HG03196 (cell line): ENCODE measurements around the gene SLC16A3.

ENCODE experiments used
- ATAC-seq: cut with Tn5 transposase; IDR thresholded peaks from one replicate; pipeline ENCODE4 v1.9.1; 2021; ENCODE audit not compliant: unreplicated experiment

The SLC16A3 gene

GRCh38 chr17:82235056-82235774, 6.4 kb downstream of the SLC16A3 start:
- ATAC-seq = no peak

GRCh38 chr17:82235775-82236141, 6.9 kb downstream of the SLC16A3 start:
- ATAC-seq = no peak

GRCh38 chr17:82236142-82236971, 7.5 kb downstream of the SLC16A3 start:
- ATAC-seq = no peak

GRCh38 chr17:82237083-82237745, 8.4 kb downstream of the SLC16A3 start:
- no peak for ATAC-seq

DNA sequence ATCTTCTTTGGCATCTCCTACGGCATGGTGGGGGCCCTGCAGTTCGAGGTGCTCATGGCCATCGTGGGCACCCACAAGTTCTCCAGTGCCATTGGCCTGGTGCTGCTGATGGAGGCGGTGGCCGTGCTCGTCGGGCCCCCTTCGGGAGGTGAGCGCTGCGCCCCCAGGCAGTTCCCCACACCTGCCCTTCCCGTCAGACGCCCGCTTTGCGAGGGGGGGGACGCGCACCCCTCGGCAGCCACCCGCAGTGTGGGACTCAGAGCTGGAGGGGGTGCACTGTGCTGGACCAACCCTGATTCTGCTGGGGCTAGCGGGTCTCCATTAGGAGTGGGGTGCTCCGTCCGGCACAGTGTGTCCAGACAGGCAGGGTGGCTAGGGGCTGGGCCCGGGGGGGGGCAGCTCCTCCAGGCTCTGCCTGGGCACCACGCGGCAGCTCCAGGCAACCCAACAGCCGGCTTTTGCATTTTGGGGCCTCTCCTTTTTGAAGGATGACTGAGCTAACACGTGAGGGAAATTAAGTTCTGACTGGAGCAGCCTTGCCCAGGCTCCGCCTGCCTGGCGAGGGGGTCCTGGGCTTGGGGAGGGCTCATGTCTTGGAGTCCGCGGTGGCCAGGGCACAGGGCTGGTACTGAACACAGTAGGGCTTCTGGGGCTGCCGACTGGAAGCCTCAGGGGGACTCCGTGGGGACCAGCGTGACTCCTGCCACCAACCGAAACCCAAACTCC, 9.1 kb downstream of the SLC16A3 start:
- ATAC-seq = no peak

DNA sequence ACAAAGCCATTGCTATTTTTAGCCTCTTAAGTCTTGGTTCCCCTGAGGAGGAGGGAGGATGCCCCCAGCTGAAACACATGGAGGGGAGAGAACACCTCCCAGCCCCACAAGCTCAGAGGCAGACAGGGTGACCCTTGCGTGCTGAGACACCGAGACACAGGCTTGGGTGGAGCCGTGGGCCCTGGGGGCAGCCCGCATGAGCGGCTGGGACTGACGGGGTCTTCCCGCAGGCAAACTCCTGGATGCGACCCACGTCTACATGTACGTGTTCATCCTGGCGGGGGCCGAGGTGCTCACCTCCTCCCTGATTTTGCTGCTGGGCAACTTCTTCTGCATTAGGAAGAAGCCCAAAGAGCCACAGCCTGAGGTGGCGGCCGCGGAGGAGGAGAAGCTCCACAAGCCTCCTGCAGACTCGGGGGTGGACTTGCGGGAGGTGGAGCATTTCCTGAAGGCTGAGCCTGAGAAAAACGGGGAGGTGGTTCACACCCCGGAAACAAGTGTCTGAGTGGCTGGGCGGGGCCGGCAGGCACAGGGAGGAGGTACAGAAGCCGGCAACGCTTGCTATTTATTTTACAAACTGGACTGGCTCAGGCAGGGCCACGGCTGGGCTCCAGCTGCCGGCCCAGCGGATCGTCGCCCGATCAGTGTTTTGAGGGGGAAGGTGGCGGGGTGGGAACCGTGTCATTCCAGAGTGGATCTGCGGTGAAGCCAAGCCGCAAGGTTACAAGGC, 9.8 kb downstream of the SLC16A3 start:
- no peak for ATAC-seq

DNA sequence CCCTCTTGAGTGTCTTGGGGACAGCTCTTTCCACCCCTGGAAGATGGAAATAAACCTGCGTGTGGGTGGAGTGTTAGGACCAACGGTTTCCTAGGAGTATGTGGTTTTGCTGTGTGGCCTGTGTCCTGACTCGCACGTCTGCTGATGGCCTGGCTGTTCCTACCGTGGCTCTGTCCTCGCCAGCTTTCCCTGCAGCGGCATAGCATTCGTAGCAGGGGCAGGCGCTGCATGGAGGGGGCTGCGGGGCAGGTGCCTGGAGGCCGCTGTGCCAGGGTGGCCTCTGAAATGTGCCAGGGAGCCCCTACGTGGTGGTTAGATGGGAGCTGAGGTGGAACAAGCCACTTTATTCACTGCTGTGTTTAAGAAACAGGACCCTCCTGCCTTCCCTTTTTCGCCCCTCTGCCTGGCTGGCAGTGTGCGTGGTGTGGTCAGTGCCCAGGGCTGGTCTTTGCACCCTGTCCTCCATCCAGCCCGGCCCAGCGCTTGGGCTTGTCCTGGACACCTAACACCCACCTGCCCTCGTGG, 10.6 kb downstream of the SLC16A3 start:
- ATAC-seq = no peak

GRCh38 chr17:82239926-82240505, 11.2 kb downstream of the SLC16A3 start:
- ATAC-seq = no peak

DNA sequence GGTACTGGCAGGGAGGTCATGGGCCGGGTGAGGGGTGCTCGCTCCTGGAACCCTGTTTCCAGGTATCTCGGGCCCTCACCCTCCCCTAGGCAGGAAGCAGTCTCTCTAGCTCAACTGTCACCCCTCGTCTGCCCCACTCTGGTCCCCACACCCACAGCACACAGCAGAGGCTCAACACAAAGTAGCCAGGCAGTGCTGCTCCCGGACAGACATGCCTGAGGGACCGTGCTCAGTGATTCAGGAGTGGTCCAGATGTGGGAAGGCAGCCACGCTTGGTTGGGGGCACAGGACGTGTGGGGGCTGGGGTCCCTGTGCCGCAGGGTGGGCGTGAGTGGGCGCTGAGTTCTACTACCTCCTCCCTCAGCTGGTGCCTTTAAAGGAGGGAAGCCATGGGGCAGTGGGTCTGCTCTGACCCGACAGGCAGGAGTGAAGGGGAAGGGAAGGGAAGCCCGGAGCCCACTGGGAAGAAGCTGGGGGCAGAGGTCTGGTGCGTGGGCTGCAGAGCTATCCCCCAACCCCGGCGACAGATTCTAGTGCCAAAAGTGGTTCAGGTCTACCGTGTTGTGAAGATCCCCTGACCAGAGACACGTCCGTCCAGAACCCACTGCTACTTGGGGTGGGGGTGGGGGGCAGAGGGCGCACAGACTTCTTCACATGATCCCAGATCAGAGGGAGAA, 11.8 kb downstream of the SLC16A3 start:
- ATAC-seq = no peak

GRCh38 chr17:82241183-82241925, 12.5 kb downstream of the SLC16A3 start:
- no peak for ATAC-seq

DNA sequence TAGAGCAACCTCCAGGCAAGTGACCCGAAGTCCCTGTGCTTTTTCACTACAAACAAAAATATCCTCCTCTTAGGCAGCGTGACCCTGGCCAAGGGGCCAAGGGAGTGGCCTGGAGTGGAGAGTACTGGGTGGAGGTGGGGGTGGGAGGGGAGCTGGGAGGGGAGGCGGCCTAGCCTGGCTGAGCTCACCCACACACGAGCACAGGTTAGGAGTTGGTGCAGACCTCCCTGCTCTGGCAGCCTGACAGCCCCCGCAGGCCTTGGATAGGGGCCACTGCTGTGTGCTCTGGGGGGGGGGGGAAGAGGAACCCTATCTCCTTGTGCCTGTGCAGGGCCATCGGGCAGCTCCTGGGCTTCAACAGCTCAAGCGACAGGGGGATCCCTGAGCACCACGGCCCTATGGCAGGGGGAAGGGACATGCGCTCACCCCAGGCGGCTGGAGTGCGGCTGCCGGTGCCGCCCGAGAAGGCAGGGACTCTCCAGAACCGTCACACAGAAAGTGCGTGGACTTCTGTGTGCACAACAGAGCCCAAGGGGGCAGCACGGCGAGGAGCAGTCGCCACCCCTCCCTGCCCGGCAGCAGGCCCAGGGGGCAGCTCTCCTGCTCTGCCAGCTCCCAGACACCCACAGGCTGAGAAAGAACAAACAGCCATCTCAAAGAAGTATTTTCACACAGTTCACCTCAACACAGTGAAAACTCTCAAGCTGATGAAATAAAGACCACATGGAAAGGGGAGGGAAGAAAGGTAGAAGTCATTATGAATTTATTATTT, 13.3 kb downstream of the SLC16A3 start:
- ATAC-seq = no peak

- no peak for ATAC-seq
These were observed 13.8 kb downstream of the SLC16A3 start for GRCh38 chr17:82242698-82242976.

DNA sequence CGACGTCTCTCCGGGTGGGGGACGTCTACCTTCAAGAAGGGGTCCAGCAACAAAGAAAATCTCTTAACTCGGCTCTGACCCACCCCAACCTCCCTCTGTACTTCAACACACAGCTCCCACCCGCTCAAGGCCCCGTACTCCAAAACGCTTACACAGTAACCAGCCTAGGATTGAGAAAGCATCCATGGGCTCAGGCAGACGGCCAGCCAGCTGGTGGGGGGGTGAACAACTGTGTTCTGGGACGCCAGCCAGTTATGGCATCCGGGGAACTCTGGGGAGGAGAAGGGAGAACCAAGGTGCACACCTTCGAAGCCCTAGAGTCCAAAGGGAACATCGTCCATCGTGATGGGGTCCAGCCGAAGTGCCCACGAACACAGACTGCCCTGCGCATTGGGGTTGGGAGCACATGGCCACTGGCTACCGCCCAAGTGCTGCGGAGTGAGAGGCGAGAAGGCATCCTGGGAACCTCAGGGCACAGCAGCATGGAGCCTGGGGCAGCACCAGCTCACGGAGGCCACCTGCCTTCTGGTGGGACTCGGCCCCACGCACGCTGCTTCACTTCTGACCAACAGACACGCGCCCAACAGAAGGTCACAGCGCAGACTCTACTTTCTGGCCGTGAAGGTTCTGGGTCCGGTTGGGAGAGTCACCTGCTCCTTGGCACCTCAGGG, 14.3 kb downstream of the SLC16A3 start:
- ATAC-seq = no peak

DNA sequence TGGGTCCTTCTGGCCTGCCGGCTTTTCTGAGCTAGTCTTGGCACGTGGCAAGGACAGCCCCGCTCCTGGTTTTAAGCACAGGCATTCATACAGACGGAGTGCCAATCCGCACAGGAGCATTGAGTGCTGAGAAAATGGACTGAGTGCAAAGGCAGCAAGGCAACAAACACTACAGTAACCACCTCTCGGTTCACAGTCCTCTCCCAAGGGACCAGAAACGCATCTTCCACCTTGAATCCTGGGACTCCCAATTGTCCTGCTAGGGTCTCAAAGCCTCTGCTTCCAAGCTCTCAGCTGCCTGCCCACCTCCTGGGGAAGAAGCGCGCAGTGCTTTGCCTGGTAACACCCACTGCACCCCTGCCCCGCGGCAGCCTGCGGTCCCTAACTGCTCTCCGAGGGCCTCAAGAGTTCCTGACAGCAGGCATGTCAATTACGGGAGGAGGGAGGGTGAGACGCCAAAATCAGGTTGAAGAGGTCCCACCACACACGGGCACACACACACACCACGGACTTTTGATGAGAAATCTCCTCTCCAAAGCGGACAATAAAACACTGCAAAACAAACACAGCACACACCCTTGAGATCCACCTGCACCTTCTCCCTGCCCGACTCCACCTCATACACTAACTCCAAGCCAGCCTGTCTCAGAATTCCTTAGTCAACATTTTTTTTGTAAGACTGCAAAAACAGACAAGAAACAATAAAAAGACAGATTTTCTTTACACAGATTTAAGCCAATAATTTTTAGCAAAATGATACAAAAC, 15.0 kb downstream of the SLC16A3 start:
- no peak for ATAC-seq

DNA sequence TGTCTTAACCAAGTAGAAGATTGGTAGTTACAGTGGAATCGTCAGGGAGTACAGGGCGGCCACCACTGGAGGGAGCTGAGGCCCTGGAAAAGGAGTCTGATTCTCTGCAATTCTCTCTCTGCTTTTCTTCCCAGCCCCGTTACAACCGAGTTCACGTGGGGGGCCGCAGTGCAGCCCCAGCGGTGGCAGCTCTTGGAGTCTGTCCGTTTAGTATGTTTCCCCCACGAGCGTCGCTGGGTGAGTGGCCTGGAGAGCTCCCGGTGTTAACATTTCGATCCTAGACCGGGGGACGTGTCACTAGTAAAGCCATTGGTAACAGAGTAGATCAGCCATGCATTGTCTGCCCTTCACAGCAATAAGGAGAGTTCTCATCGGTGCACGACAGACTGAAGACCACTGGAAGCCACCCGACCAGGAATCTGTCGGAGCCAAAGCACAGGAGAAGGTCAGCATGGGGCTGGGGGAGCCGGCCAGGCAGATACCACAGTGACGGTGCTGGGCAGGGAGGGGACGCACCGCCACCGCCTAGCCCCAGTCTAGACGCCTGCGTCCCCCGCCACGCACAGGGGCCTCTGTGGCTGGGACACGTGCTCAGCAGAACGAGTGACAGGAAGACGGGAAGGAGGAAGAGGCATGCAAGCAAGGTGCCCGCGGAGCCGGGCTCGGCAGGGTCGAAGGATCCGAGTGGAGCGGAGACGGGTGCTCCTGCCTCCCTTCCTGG, 15.7 kb downstream of the SLC16A3 start:
- ATAC-seq = no peak
